ENCODE measurements around the gene PCSK1. TPM values are rescaled to one million over a fixed set of nuclear protein-coding genes. Genes with fewer than 3 reads are reported as not detected.

The PCSK1 gene
- total RNA-seq, 2 donors from 2014 or later: not detected

DNA sequence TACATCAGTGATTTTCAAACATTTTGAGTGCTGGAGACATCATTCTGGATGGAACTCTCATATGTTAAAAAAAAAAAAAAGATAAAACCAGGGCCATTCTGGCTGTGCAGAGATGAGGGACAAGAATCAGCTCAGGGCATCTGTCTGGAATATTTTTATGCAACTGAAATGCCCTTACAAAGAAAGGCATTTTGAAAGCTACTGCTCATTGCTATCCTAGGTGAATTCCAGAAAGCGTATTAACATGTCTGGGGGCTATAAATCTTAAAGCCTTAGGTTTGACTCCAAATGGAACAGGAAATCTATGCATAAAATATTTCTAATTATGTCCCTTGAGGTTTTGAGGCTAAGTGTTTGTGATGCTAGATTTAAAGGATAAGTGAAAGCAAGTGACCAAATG is 14.9 kb upstream of the PCSK1 start:
- Mint-ChIP-seq H3K27me3 (peaks cover 24 to 51% of the 10 kb centered on the region in 2 donors), H3K4me3 (no peak overlapping the region), H3K9me3 (peaks cover 3% of the 10 kb centered on the region), H3K27ac (no peak overlapping the region), H3K4me1 (ENCODE audit: low read depth in 2 of 2) (no peaks in the 10 kb centered on the region), H3K36me3 (no peaks in the 10 kb centered on the region)
- DNase-seq (ENCODE audit: low spot score): no peak
- ATAC-seq: no peak

DNA sequence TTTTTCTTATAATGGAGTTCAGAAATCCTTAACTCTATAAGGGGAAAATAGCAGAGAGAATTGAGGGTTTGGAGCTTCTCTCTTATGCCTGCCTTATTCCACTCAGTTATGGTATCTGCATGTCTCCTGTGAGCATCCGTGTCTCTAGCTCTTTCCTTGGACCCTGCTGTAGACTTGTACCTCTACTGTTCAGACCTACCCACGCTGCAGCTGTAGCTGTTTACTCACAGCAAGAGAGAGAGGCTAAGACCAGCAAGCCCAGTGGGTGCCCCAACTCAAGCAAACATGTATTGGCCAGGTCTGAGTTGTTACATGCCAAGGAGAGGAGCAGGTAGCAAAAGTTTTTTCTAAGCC is 7.1 kb upstream of the PCSK1 start:
- H3K9me3 Mint-ChIP-seq: no peaks in the 10 kb centered on the region
- no peak overlapping the region for H3K4me3 Mint-ChIP-seq
- DNase-seq (ENCODE audit: low spot score) (no peak), ATAC-seq (no peak)
- no peaks in the 10 kb centered on the region for H3K36me3 Mint-ChIP-seq
- no peak overlapping the region for H3K27ac Mint-ChIP-seq
- H3K27me3 Mint-ChIP-seq: peaks cover 25 to 68% of the 10 kb centered on the region in 2 donors
- H3K4me1 Mint-ChIP-seq (ENCODE audit: low read depth in 2 of 2): peaks cover 0 to 4% of the 10 kb centered on the region in 2 donors

DNA sequence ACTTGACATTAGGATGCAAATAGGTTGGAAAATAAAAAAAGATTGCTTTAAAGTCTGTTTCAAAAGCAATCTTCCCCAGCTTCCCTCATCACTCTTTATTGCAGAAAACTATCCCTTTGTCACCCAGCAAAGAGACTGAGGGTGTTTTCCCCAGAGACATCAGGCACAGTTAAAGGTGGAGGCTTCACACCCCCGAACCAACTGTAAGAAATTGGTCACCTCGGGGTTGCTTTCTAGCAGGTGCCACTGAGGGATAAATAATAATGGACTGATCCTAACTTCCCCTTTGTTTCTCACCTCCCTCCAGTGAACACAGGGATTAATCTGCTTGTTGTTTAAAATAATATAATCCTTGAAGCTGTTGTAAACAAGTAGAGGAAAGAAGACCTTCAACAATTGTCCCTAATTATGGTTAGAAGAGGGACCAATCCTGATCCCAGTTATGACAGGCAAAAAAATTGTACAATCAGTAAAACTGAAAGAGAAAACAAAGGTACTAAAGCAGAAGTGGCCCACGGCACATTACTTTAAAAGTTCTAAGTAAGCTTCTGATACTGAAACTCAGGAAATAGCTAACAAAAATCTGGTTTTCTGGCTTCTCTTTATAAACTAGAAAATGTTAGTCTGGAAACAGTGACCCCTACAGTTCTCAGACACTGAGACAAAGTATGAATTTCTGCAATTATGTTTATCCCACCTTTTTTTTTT is 6.6 kb upstream of the PCSK1 start:
- peak overlapping the region; percentile 38 for H3K4me3 Mint-ChIP-seq
- ATAC-seq (no peak), DNase-seq (ENCODE audit: low spot score) (no peak)
- H3K27me3 Mint-ChIP-seq: peaks cover 28 to 70% of the 10 kb centered on the region in 2 donors
- peaks cover 0 to 4% of the 10 kb centered on the region in 2 donors for H3K4me1 Mint-ChIP-seq (ENCODE audit: low read depth in 2 of 2)
- H3K27ac Mint-ChIP-seq: no peak overlapping the region
- peaks cover 2% of the 10 kb centered on the region for H3K36me3 Mint-ChIP-seq
- H3K9me3 Mint-ChIP-seq: no peaks in the 10 kb centered on the region

- peaks cover 46 to 74% of the 10 kb centered on the region in 2 donors for H3K27me3 Mint-ChIP-seq
- H3K4me3 Mint-ChIP-seq: no peak overlapping the region
- H3K4me1 Mint-ChIP-seq (ENCODE audit: low read depth in 2 of 2): no peaks in the 10 kb centered on the region
- peaks cover 13% of the 10 kb centered on the region for H3K36me3 Mint-ChIP-seq
- no peak for ATAC-seq
- no peak overlapping the region for H3K27ac Mint-ChIP-seq
- no peak for DNase-seq (ENCODE audit: low spot score)
- no peaks in the 10 kb centered on the region for H3K9me3 Mint-ChIP-seq
These were observed 1.2 kb upstream of the PCSK1 start for GRCh38 chr5:96434201-96434645.

DNA sequence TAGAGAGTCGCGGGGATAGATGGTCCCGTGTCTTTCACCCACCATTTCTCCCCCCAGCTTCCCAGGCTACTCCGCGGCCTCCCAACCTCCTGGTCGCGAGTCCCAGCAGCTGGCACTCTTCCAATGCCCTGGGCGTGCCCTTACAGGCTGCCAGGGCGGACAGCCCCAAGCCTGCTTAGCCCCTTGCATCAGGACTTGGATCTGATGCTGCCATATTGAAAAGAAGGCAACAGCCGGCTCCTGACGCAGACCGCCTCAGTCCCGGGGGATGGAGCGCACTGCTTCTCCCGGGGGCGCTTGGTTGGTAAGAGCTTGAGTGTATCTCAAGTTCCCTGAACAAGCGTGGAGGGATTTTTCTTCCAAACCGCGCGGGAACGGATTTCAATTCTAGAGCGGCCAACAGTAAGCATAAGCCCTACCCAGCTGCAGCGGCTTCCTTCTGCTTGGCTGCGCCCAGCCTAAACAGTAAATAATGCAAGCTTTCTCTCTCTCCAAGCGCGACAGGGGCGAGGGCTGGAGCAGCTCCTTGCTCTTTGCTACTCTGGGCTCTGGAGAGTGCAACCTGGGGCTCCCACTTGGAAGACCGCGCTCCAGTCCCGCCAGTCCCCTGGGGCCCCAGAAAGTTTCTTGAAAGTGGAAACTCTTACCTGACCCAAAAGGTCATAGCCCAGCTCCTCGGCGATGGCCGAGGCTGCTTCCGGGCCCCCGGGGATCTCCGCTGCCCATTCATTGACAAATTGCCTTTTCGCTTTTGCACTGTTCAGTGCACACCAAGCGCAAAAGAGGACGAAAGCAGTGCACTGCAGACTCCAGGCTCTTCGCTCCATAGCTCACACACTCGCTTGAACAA is 607 bp downstream of the PCSK1 start:
- H3K4me3 Mint-ChIP-seq: no peak overlapping the region
- no peak for DNase-seq (ENCODE audit: low spot score)
- H3K27me3 Mint-ChIP-seq: peaks cover 40 to 61% of the 10 kb centered on the region in 2 donors
- ATAC-seq: no peak
- H3K36me3 Mint-ChIP-seq: peaks cover 13% of the 10 kb centered on the region
- H3K9me3 Mint-ChIP-seq: no peaks in the 10 kb centered on the region
- no peak overlapping the region for H3K27ac Mint-ChIP-seq
- H3K4me1 Mint-ChIP-seq (ENCODE audit: low read depth in 2 of 2): no peaks in the 10 kb centered on the region

DNA sequence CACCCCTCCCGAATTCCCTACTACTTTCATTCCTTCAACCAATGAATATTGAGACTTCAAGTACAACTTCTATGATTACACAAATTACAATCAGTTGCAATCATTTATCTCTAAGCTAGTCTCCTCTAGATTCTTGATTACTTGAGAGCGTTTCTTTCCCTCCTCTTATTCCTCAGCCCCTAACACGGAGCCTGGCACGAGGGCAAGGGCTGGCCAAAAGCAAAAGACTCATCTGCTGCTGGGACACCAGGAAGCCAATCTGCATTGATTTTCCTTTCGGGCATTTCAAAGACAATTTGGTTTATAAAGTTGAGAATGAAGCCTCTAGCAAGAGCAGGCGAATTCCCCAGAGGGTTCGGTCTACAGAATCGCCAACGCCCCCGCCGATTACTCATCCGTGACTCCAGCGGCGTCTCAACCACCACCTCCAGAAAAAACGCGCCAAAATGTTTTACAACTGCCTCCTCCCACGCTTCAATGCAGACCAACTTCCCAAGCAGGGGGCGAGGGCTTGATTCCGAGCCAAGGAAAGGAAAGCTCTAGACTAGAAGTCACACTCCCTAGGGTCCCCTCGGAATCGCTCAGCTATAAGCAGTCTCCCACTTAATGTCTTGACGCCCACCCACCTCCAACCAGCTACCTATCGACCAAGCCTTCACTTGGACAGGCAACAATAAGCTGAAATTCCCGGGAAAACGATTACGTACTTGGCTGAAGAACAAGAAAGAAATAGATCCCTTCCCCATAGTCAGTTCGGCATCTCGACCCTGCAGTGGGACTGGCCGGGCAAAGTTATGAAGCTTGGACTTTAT is 1.5 kb downstream of the PCSK1 start:
- Mint-ChIP-seq H3K36me3 (peaks cover 13% of the 10 kb centered on the region), H3K27me3 (peaks cover 43 to 59% of the 10 kb centered on the region in 2 donors), H3K4me1 (ENCODE audit: low read depth in 2 of 2) (no peaks in the 10 kb centered on the region), H3K4me3 (no peak overlapping the region), H3K9me3 (no peaks in the 10 kb centered on the region), H3K27ac (no peak overlapping the region)
- ATAC-seq: no peak
- DNase-seq (ENCODE audit: low spot score): no peak

DNA sequence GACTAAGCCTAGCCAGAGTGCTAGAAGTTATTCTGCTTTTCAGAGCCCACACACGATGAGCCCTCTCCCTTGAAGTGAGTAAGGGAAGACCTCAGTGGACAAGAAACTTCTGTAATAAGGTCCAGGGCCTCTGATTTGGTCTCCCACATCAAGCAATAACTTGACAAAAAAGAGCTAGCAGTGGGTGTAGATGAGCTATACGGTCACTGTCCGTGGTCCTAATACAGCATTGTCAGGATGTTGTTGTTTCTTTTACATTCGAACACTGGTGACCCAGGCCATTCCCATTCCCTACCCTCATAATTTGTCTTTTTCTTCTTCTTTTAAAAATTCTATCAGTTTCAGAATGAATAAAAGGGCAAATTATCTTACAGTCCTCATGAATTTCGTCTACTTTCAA is 5.2 kb downstream of the PCSK1 start:
- no peak overlapping the region for H3K27ac Mint-ChIP-seq
- H3K4me1 Mint-ChIP-seq (ENCODE audit: low read depth in 2 of 2): no peaks in the 10 kb centered on the region
- no peaks in the 10 kb centered on the region for H3K9me3 Mint-ChIP-seq
- ATAC-seq (no peak), DNase-seq (ENCODE audit: low spot score) (no peak)
- peaks cover 6% of the 10 kb centered on the region for H3K36me3 Mint-ChIP-seq
- peaks cover 22 to 43% of the 10 kb centered on the region in 2 donors for H3K27me3 Mint-ChIP-seq
- H3K4me3 Mint-ChIP-seq: no peak overlapping the region

- H3K27me3 Mint-ChIP-seq: peaks cover 24 to 45% of the 10 kb centered on the region in 2 donors
- ATAC-seq (no peak), DNase-seq (ENCODE audit: low spot score) (no peak)
- H3K9me3 Mint-ChIP-seq: no peaks in the 10 kb centered on the region
- no peak overlapping the region for H3K27ac Mint-ChIP-seq
- peaks cover 6% of the 10 kb centered on the region for H3K36me3 Mint-ChIP-seq
- H3K4me3 Mint-ChIP-seq: no peak overlapping the region
- H3K4me1 Mint-ChIP-seq (ENCODE audit: low read depth in 2 of 2): no peaks in the 10 kb centered on the region
These were observed 6.2 kb downstream of the PCSK1 start for GRCh38 chr5:96426831-96427230.

DNA sequence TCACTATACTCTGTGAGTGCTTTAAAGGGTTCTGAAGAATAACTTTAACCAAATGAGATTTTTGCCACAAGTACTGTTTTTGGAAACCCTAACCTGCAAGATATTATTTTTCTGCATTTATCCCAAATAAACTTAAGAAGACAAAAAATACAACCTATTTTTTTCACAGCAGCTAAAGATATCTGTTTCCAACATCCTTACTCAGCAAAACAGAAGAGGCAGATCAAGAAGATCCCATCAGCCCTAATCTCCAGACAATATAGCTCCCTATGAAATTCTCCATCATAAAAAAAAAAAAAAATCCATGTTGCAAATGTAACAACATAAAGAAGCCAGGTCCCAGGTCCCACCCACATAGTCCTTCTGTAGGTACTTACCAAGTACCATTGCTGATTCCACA is 7.6 kb downstream of the PCSK1 start:
- no peaks in the 10 kb centered on the region for H3K36me3 Mint-ChIP-seq
- DNase-seq (ENCODE audit: low spot score): no peak
- H3K27me3 Mint-ChIP-seq: peaks cover 18 to 33% of the 10 kb centered on the region in 2 donors
- no peaks in the 10 kb centered on the region for H3K4me1 Mint-ChIP-seq (ENCODE audit: low read depth in 2 of 2)
- no peak for ATAC-seq
- H3K9me3 Mint-ChIP-seq: no peaks in the 10 kb centered on the region
- H3K4me3 Mint-ChIP-seq: no peak overlapping the region
- no peak overlapping the region for H3K27ac Mint-ChIP-seq

DNA sequence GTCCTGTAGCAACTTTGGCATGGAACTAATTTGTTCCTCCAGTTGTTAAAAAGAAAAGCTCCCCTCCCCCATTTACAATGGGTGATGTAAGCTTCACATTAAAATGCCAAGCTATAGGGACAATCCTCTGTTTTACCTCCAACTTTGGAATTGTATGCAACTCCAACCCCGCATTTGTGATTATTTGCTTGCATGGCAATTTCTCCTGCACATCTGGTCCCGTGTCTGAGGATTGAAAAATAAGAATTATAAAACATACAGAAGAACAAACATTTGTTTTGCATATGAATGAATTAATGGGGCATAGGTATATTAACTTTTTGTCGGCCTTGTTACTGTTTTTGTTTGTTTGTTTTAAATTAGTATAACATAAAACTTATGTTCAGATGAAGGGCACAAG is 17.2 kb downstream of the PCSK1 start:
- peaks cover 9 to 36% of the 10 kb centered on the region in 2 donors for H3K27me3 Mint-ChIP-seq
- H3K9me3 Mint-ChIP-seq: no peaks in the 10 kb centered on the region
- H3K4me3 Mint-ChIP-seq: no peak overlapping the region
- no peak overlapping the region for H3K27ac Mint-ChIP-seq
- no peak for ATAC-seq
- H3K36me3 Mint-ChIP-seq: no peaks in the 10 kb centered on the region
- DNase-seq (ENCODE audit: low spot score): no peak
- no peaks in the 10 kb centered on the region for H3K4me1 Mint-ChIP-seq (ENCODE audit: low read depth in 2 of 2)

DNA sequence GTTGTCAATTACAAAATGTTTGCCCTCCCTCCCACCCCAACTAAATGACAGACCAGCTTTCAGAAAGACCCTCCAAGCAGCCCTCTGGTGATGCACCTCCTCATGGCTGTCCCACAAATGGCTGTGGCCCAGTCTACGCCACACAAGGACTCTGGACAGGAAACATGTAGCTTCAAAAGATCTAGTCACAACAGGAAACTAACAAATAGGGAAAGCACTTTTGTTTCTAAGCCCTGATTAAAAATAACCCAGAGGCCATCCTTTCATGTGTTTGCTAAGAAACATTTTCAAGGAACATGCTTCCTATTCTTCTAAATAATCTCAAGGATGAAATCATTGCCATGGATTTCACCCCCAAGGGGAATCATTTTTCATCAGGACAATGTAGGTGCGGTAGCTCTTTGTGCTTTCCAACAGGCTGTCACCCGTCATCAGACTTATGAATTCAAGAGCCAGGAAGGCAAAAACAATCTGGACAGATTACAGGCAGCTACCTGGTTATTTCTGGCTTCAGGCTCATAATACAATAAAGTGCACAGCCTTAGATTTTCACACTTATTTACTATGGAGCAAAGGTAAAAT is 20.1 kb downstream of the PCSK1 start:
- Mint-ChIP-seq H3K36me3 (no peaks in the 10 kb centered on the region), H3K4me1 (ENCODE audit: low read depth in 2 of 2) (no peaks in the 10 kb centered on the region), H3K4me3 (no peak overlapping the region), H3K27ac (no peak overlapping the region), H3K9me3 (no peaks in the 10 kb centered on the region), H3K27me3 (peaks cover 2 to 36% of the 10 kb centered on the region in 2 donors)
- DNase-seq (ENCODE audit: low spot score) (no peak), ATAC-seq (no peak)

GRCh38 chr5:96410013-96410412 is 23.0 kb downstream of the PCSK1 start:
- H3K4me3 Mint-ChIP-seq: no peak overlapping the region
- no peaks in the 10 kb centered on the region for H3K9me3 Mint-ChIP-seq
- H3K36me3 Mint-ChIP-seq: no peaks in the 10 kb centered on the region
- no peak overlapping the region for H3K27ac Mint-ChIP-seq
- H3K4me1 Mint-ChIP-seq (ENCODE audit: low read depth in 2 of 2): no peaks in the 10 kb centered on the region
- no peak for DNase-seq (ENCODE audit: low spot score)
- H3K27me3 Mint-ChIP-seq: peaks cover 7 to 20% of the 10 kb centered on the region in 2 donors
- peak in 1 of 2 donors; percentile 15 for ATAC-seq

DNA sequence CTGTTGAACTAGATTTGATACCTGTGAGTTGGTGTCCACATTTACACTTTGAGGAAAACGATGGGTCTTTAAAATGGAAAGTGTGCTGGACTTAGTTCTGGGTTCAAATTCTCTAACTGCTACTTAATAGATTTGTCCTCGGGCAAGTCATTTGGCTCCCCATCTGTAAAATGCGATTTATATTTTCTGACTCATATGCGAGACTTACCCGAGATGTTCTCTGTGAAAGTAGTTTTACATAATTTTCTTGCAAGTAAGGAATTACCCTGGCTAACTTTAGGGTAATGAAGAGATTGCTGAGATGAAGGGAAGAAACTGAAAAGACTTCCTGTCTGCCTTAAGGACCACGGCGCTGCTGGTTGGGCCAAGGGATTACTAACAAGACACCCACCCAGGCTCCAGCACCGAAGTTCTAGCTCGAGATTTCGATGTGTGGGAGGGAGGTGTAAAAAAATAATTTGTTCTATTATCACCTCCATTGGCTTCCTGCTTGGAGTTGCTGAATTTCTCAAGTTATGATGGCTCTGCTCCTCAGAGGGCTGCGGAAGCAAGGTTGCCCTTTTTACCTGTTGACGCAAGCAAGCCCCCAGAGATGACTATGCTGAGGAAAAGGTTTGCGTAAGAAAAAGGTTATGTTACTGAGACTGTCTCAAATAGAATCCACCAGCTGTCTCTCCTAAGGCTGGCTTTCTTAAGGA is 24.1 kb downstream of the PCSK1 start:
- no peaks in the 10 kb centered on the region for H3K4me1 Mint-ChIP-seq (ENCODE audit: low read depth in 2 of 2)
- no peak overlapping the region for H3K4me3 Mint-ChIP-seq
- ATAC-seq (no peak), DNase-seq (ENCODE audit: low spot score) (no peak)
- no peaks in the 10 kb centered on the region for H3K36me3 Mint-ChIP-seq
- peaks cover 11 to 26% of the 10 kb centered on the region in 2 donors for H3K27me3 Mint-ChIP-seq
- H3K27ac Mint-ChIP-seq: no peak overlapping the region
- H3K9me3 Mint-ChIP-seq: no peaks in the 10 kb centered on the region
